Left ventricle myocardium inferior (tissue), 1 donor: Measurements from ENCODE around the gene CCDC184. TPM values are rescaled to one million over a fixed set of nuclear protein-coding genes. Genes with fewer than 3 reads are reported as not detected.
A peak's percentile ranks its signal among the peaks of the same experiment; 100 is the strongest.

Source experiments
- DNase-seq: peaks from one replicate; pipeline ENCODE4 v3.0.0-alpha.2; 2020
- H3K27ac ChIP-seq: fragments of 200-600 bp; replicated peaks from 2 replicates; pipeline ENCODE4 v1.8.0; 2021
- H3K27me3 ChIP-seq: fragments of 200-600 bp; 2 replicates; pipeline ENCODE4 v1.8.0; 2021; ENCODE audit warnings: low read depth
- H3K36me3 ChIP-seq: fragments of 200-600 bp; 2 replicates; pipeline ENCODE4 v1.8.0; 2021
- H3K4me1 ChIP-seq: fragments of 200-600 bp; 2 replicates; pipeline ENCODE4 v1.8.0; 2021
- H3K4me3 ChIP-seq: fragments of 200-600 bp; 2 replicates; pipeline ENCODE4 v1.8.0; 2021; ENCODE audit warnings: mild to moderate bottlenecking, moderate library complexity
- H3K9me3 ChIP-seq: fragments of 200-600 bp; replicated peaks from 2 replicates; pipeline ENCODE4 v1.8.0; 2021
- CTCF ChIP-seq: fragments of 200-600 bp; IDR thresholded peaks from 2 replicates; pipeline ENCODE4 v1.8.0; 2021; ENCODE audit warnings: antibody characterized with exemption, mild to moderate bottlenecking, borderline replicate concordance
- intact Hi-C: fragments of 100-400 bp; cut with micrococcal nuclease; formaldehyde crosslinking; loops from one replicate; pipeline ENCODE4 v1.11.0; 2022
- total RNA-seq: library from RNA; stranded (reverse); fragmentation: NEBNext Ultra II Directional; extraction: Animal tissue kit (Norgen Biotek cat#: 25700); gene quantifications from one replicate; pipeline ENCODE4 v1.2.1, GENCODE V29; 2021
- donor health status: DM: no; HTN: yes; CAD: no; lungs with severe emphysema.

The CCDC184 gene
- total RNA-seq, 1 donor from 2014 or later: 1.0 TPM

- TF ChIP-seq CTCF: no peak
- H3K27me3 ChIP-seq: peaks cover 51% of the 10 kb centered on the region
- intact Hi-C loops: no loop called here
- H3K4me3 ChIP-seq: no peak overlapping the region
- no peak for DNase-seq
- H3K9me3 ChIP-seq: no peaks in the 10 kb centered on the region
- H3K36me3 ChIP-seq: no peaks in the 10 kb centered on the region
- H3K27ac ChIP-seq: peak overlapping the region; percentile 37
- no peaks in the 10 kb centered on the region for H3K4me1 ChIP-seq
These were observed 7.6 kb upstream of the CCDC184 start for GRCh38 chr12:48175613-48176416.

GRCh38 chr12:48176417-48176751, 7.1 kb upstream of the CCDC184 start:
- Histone ChIP-seq H3K27ac (peak overlapping the region; percentile 37), H3K36me3 (no peaks in the 10 kb centered on the region), H3K4me3 (no peak overlapping the region), H3K9me3 (no peaks in the 10 kb centered on the region), H3K27me3 (peaks cover 57% of the 10 kb centered on the region), H3K4me1 (no peaks in the 10 kb centered on the region)
- DNase-seq: no peak
- intact Hi-C loops: no loop called here
- no peak for TF ChIP-seq CTCF

- Histone ChIP-seq H3K4me3 (no peak overlapping the region), H3K27me3 (peaks cover 73% of the 10 kb centered on the region), H3K4me1 (peaks cover 8% of the 10 kb centered on the region), H3K36me3 (no peaks in the 10 kb centered on the region), H3K9me3 (no peaks in the 10 kb centered on the region), H3K27ac (peak overlapping the region; percentile 7)
- DNase-seq: no peak
- no peak for TF ChIP-seq CTCF
- intact Hi-C loops: no loop called here
These were observed 5.5 kb upstream of the CCDC184 start for GRCh38 chr12:48177982-48178381.

- no peak for DNase-seq
- H3K27me3 ChIP-seq: peaks cover 88% of the 10 kb centered on the region
- peaks cover 23% of the 10 kb centered on the region for H3K4me1 ChIP-seq
- H3K27ac ChIP-seq: no peak overlapping the region
- no peaks in the 10 kb centered on the region for H3K9me3 ChIP-seq
- no peak for TF ChIP-seq CTCF
- intact Hi-C loops: no loop called here
- H3K4me3 ChIP-seq: no peak overlapping the region
- no peaks in the 10 kb centered on the region for H3K36me3 ChIP-seq
These were observed 4.0 kb upstream of the CCDC184 start for GRCh38 chr12:48179466-48179865.

- peaks cover 97% of the 10 kb centered on the region for H3K27me3 ChIP-seq
These were observed 3.0 kb upstream of the CCDC184 start for GRCh38 chr12:48180424-48180823.

More at GRCh38 chr12:48180424-48180823, 3.0 kb upstream of the CCDC184 start:
- DNase-seq: no peak
- no peaks in the 10 kb centered on the region for H3K36me3 ChIP-seq
- H3K4me1 ChIP-seq: peaks cover 25% of the 10 kb centered on the region
- no peak for TF ChIP-seq CTCF
- intact Hi-C loops: no loop called here
- H3K9me3 ChIP-seq: no peaks in the 10 kb centered on the region
- H3K27ac ChIP-seq: peak overlapping the region; percentile 45
- no peak overlapping the region for H3K4me3 ChIP-seq
